Measurements from ENCODE around the gene CPEB4. TPM values are rescaled to one million over a fixed set of nuclear protein-coding genes. Genes with fewer than 3 reads are reported as not detected.

The CPEB4 gene
- total and polyA plus RNA-seq, 2 of the 8 experiments (the other 6 are each of a cell fraction or from before 2014, with no cell fraction given): 8.4 to 13.4 TPM

GRCh38 chr5:173875189-173875588, 13.0 kb upstream of the CPEB4 start (continued):
- TF ChIP-seq, protein P1, sequence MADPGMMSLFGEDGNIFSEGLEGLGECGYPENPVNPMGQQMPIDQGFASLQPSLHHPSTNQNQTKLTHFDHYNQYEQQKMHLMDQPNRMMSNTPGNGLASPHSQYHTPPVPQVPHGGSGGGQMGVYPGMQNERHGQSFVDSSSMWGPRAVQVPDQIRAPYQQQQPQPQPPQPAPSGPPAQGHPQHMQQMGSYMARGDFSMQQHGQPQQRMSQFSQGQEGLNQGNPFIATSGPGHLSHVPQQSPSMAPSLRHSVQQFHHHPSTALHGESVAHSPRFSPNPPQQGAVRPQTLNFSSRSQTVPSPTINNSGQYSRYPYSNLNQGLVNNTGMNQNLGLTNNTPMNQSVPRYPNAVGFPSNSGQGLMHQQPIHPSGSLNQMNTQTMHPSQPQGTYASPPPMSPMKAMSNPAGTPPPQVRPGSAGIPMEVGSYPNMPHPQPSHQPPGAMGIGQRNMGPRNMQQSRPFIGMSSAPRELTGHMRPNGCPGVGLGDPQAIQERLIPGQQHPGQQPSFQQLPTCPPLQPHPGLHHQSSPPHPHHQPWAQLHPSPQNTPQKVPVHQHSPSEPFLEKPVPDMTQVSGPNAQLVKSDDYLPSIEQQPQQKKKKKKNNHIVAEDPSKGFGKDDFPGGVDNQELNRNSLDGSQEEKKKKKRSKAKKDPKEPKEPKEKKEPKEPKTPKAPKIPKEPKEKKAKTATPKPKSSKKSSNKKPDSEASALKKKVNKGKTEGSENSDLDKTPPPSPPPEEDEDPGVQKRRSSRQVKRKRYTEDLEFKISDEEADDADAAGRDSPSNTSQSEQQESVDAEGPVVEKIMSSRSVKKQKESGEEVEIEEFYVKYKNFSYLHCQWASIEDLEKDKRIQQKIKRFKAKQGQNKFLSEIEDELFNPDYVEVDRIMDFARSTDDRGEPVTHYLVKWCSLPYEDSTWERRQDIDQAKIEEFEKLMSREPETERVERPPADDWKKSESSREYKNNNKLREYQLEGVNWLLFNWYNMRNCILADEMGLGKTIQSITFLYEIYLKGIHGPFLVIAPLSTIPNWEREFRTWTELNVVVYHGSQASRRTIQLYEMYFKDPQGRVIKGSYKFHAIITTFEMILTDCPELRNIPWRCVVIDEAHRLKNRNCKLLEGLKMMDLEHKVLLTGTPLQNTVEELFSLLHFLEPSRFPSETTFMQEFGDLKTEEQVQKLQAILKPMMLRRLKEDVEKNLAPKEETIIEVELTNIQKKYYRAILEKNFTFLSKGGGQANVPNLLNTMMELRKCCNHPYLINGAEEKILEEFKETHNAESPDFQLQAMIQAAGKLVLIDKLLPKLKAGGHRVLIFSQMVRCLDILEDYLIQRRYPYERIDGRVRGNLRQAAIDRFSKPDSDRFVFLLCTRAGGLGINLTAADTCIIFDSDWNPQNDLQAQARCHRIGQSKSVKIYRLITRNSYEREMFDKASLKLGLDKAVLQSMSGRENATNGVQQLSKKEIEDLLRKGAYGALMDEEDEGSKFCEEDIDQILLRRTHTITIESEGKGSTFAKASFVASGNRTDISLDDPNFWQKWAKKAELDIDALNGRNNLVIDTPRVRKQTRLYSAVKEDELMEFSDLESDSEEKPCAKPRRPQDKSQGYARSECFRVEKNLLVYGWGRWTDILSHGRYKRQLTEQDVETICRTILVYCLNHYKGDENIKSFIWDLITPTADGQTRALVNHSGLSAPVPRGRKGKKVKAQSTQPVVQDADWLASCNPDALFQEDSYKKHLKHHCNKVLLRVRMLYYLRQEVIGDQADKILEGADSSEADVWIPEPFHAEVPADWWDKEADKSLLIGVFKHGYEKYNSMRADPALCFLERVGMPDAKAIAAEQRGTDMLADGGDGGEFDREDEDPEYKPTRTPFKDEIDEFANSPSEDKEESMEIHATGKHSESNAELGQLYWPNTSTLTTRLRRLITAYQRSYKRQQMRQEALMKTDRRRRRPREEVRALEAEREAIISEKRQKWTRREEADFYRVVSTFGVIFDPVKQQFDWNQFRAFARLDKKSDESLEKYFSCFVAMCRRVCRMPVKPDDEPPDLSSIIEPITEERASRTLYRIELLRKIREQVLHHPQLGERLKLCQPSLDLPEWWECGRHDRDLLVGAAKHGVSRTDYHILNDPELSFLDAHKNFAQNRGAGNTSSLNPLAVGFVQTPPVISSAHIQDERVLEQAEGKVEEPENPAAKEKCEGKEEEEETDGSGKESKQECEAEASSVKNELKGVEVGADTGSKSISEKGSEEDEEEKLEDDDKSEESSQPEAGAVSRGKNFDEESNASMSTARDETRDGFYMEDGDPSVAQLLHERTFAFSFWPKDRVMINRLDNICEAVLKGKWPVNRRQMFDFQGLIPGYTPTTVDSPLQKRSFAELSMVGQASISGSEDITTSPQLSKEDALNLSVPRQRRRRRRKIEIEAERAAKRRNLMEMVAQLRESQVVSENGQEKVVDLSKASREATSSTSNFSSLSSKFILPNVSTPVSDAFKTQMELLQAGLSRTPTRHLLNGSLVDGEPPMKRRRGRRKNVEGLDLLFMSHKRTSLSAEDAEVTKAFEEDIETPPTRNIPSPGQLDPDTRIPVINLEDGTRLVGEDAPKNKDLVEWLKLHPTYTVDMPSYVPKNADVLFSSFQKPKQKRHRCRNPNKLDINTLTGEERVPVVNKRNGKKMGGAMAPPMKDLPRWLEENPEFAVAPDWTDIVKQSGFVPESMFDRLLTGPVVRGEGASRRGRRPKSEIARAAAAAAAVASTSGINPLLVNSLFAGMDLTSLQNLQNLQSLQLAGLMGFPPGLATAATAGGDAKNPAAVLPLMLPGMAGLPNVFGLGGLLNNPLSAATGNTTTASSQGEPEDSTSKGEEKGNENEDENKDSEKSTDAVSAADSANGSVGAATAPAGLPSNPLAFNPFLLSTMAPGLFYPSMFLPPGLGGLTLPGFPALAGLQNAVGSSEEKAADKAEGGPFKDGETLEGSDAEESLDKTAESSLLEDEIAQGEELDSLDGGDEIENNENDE (IDR thresholded peaks at IDR 0.05; ENCODE audit: insufficient replicate concordance, low read length): no peak
- TF ChIP-seq YY1 (IDR thresholded peaks at IDR 0.05; ENCODE audit: low read depth, low read length): no peak
- no peak for TF ChIP-seq SRF (IDR thresholded peaks at IDR 0.05; ENCODE audit: low read depth, low read length)
- TF ChIP-seq SAP30 (IDR thresholded peaks at IDR 0.05; ENCODE audit: insufficient read depth, insufficient replicate concordance, low read length): no peak
- TF ChIP-seq CBX5 (IDR thresholded peaks at IDR 0.05; ENCODE audit: low read depth, low read length): no peak
- no peak for TF ChIP-seq NANOG (IDR thresholded peaks at IDR 0.05; ENCODE audit: insufficient read depth, low read depth, low read length, poor library complexity, severe bottlenecking)
- TF ChIP-seq KDM5A (IDR thresholded peaks at IDR 0.05; ENCODE audit: low read length): no peak
- TF ChIP-seq, protein P2, sequence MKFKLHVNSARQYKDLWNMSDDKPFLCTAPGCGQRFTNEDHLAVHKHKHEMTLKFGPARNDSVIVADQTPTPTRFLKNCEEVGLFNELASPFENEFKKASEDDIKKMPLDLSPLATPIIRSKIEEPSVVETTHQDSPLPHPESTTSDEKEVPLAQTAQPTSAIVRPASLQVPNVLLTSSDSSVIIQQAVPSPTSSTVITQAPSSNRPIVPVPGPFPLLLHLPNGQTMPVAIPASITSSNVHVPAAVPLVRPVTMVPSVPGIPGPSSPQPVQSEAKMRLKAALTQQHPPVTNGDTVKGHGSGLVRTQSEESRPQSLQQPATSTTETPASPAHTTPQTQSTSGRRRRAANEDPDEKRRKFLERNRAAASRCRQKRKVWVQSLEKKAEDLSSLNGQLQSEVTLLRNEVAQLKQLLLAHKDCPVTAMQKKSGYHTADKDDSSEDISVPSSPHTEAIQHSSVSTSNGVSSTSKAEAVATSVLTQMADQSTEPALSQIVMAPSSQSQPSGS (IDR thresholded peaks at IDR 0.05; ENCODE audit: low read length): no peak
- no peak for TF ChIP-seq HDAC2 (IDR thresholded peaks at IDR 0.05; ENCODE audit: borderline replicate concordance in 1 of 2, low read depth in 2 of 2, low read length in 2 of 2)

Data from H1 (cell line).